OCI-LY7 (cell line): ENCODE data around the gene PLEKHF1. TPM values are rescaled to one million over a fixed set of nuclear protein-coding genes. Genes with fewer than 3 reads are reported as not detected.

Source experiments
- BruUV-seq: library from RNA; stranded (reverse); fragments of 400-500 nt; replicated peaks from 2 replicates; lab custom pipeline; 2021; lab: Mats Ljungman, UMichigan
- CTCF ChIA-PET: fragments of 300-600 bp; sonication (Branson Sonifier 250); formaldehyde crosslinking; loops from one replicate; lab custom pipeline; 2022; ENCODE audit warnings: antibody characterized with exemption; ENCODE audit not compliant: unreplicated experiment; lab: Charles Lee
- POLR2A ChIA-PET: fragments of 300-600 bp; sonication (Branson Sonifier 250); formaldehyde crosslinking; loops from one replicate; lab custom pipeline; 2022; ENCODE audit warnings: antibody characterized with exemption; lab: Charles Lee
- DNase-seq: peaks from one replicate; pipeline ENCODE4 v3.0.0-alpha.2; 2015; ENCODE audit warnings: low spot score
- H2AFZ ChIP-seq: fragments of 200-600 bp; sonication (generic), shearing (Covaris generic); 2 replicates; pipeline ENCODE4 v1.6.1; 2014; ENCODE audit warnings: mild to moderate bottlenecking, antibody characterized with exemption, low read length, moderate library complexity
- H3K27ac ChIP-seq: fragments of 200-600 bp; sonication (generic); 2 replicates; pipeline ENCODE4 v1.5.1; 2014; ENCODE audit warnings: mixed run types, low read depth, mild to moderate bottlenecking, moderate library complexity, low read length, inconsistent platforms; ENCODE audit not compliant: poor library complexity, severe bottlenecking
- H3K36me3 ChIP-seq: fragments of 200-600 bp; sonication (generic); 2 replicates; pipeline ENCODE4 v1.6.1; 2014; ENCODE audit warnings: mild to moderate bottlenecking, antibody characterized with exemption, low read length, moderate library complexity, mixed read lengths; ENCODE audit not compliant: insufficient read depth
- H3K4me1 ChIP-seq: fragments of 200-600 bp; sonication (generic); 2 replicates; pipeline ENCODE4 v1.5.1; 2014; ENCODE audit warnings: mild to moderate bottlenecking, low read length; ENCODE audit not compliant: insufficient read depth, poor library complexity, severe bottlenecking
- H3K4me2 ChIP-seq: fragments of 200-600 bp; sonication (generic); 2 replicates; pipeline ENCODE4 v1.6.1; 2014; ENCODE audit warnings: mild to moderate bottlenecking, low read length
- H3K4me3 ChIP-seq: fragments of 200-600 bp; sonication (generic); 2 replicates; pipeline ENCODE4 v1.5.1; 2014; ENCODE audit warnings: mild to moderate bottlenecking, low read depth, low read length; ENCODE audit not compliant: poor library complexity, severe bottlenecking
- H3K79me2 ChIP-seq: fragments of 200-600 bp; sonication (generic); 2 replicates; pipeline ENCODE4 v1.6.1; 2016; ENCODE audit warnings: low read depth, mild to moderate bottlenecking, low read length, moderate library complexity, mixed read lengths; ENCODE audit not compliant: insufficient read depth
- H3K9me2 ChIP-seq: fragments of 200-600 bp; sonication (generic); 2 replicates; pipeline ENCODE4 v1.6.1; 2016; ENCODE audit warnings: mild to moderate bottlenecking, low read length, mixed read lengths; ENCODE audit not compliant: insufficient read depth
- H3K9me3 ChIP-seq: fragments of 200-600 bp; sonication (generic); 2 replicates; pipeline ENCODE4 v1.6.1; 2014; ENCODE audit warnings: mild to moderate bottlenecking, mixed run types, low read length, mixed read lengths
- H4K20me1 ChIP-seq: fragments of 200-600 bp; sonication (generic); 2 replicates; pipeline ENCODE4 v1.6.1; 2014; ENCODE audit warnings: mild to moderate bottlenecking, antibody characterized with exemption, low read length, moderate library complexity, mixed read lengths; ENCODE audit not compliant: insufficient read depth
- EZH2phosphoT487 ChIP-seq: fragments of 200-600 bp; sonication (generic); IDR thresholded peaks from 2 replicates; pipeline ENCODE4 v1.6.1; 2018; ENCODE audit warnings: low read depth, borderline replicate concordance, mild to moderate bottlenecking, mixed run types, antibody characterized with exemption, low read length, moderate library complexity, mixed read lengths
- intact Hi-C: fragments of 100-400 bp; cut with micrococcal nuclease; formaldehyde crosslinking; loops from one replicate; pipeline ENCODE4 v1.10.0; 2022; ENCODE audit not compliant: unreplicated experiment
- total RNA-seq, 2 experiments: library from RNA; depleted of rRNA in 1 of 2; stranded (reverse); fragments of >200 nt in 1 of 2; shearing (Covaris generic) in 1 of 2; gene quantifications; 2 replicates each; pipeline ENCODE4 v1.2.3, GENCODE V29; 2014 to 2022
- TF ChIP-seq, protein P1 (sequence below): fragments of 200-600 bp; sonication (generic); conservative IDR thresholded peaks from 2 replicates; pipeline ENCODE4 v1.5.1; 2014; ENCODE audit warnings: mild to moderate bottlenecking, antibody characterized with exemption, low read length, moderate library complexity, mixed read lengths

The PLEKHF1 gene
- total RNA-seq, 2 experiments from 2014 or later: 5.0 to 7.0 TPM

DNA sequence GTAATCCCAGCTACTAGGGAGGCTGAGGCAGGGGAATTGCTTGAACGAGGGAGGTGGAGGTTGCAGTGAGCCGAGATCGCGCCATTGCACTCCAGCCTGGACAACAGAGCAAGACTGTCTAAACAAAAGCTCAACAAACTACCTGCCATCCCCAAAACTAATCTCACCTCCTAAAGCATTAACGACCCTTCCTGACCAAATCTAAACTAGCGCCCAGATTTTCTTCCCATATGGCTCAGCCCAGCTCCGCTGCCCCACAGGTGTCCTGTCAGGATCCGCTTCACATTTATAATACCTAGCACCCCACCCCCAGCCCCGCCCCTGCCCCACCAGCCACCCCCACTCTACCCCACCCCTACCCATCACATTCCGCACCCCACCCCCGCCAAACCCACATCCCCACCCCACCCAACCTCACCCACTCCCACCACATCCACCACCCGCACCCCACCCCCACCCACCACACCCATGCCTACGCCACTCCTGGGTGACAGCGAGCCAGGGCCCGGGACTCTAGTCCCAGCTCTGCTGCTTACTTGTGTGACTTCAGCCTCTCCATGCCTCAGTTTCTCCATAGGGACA is 49.2 kb downstream of the PLEKHF1 start:
- TF ChIP-seq, protein P1, sequence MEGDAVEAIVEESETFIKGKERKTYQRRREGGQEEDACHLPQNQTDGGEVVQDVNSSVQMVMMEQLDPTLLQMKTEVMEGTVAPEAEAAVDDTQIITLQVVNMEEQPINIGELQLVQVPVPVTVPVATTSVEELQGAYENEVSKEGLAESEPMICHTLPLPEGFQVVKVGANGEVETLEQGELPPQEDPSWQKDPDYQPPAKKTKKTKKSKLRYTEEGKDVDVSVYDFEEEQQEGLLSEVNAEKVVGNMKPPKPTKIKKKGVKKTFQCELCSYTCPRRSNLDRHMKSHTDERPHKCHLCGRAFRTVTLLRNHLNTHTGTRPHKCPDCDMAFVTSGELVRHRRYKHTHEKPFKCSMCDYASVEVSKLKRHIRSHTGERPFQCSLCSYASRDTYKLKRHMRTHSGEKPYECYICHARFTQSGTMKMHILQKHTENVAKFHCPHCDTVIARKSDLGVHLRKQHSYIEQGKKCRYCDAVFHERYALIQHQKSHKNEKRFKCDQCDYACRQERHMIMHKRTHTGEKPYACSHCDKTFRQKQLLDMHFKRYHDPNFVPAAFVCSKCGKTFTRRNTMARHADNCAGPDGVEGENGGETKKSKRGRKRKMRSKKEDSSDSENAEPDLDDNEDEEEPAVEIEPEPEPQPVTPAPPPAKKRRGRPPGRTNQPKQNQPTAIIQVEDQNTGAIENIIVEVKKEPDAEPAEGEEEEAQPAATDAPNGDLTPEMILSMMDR: no peak
- no peak for TF ChIP-seq EZH2phosphoT487
- intact Hi-C loops: no loop called here
- Histone ChIP-seq H3K9me2 (no peaks in the 10 kb centered on the region), H2AFZ (peak overlapping the region; percentile 84), H3K4me3 (peak overlapping the region; percentile 99), H3K9me3 (no peaks in the 10 kb centered on the region), H4K20me1 (no peaks in the 10 kb centered on the region; the same call in 1 of the 2 replicates), H3K36me3 (0 out of 2 replicates have a peak, but pooled peaks cover 3% of the 10 kb centered on the region), H3K4me2 (peak overlapping the region; percentile 96), H3K79me2 (peaks cover 15% of the 10 kb centered on the region), H3K27ac (peak overlapping the region; percentile 68), H3K4me1 (peaks cover 24% of the 10 kb centered on the region)
- ChIA-PET POLR2A (interaction anchor here (0.5 to 4.1 kb wide), 5 partner anchors 68 to 752 kb away, joined by 3 to 21 read pairs (median 4); partner anchors contain the start of gene POP4), CTCF (no interaction called here)
- no peak for DNase-seq
- no TSS peak for BruUV-seq

- Histone ChIP-seq H3K9me3 (no peaks in the 10 kb centered on the region), H3K4me3 (peak within 1 kb of the TSS; percentile 99), H3K36me3 (0 out of 2 replicates have a peak, but pooled peaks cover 3% of the 10 kb centered on the region), H3K79me2 (peaks cover 15% of the 10 kb centered on the region), H3K9me2 (no peaks in the 10 kb centered on the region), H4K20me1 (no peaks in the 10 kb centered on the region; the same call in 1 of the 2 replicates), H2AFZ (peak within 1 kb of the TSS; percentile 84), H3K4me2 (peak within 1 kb of the TSS; percentile 96), H3K27ac (peak within 1 kb of the TSS; percentile 68), H3K4me1 (peaks cover 24% of the 10 kb centered on the region)
- TF ChIP-seq, protein P1: no peak
- TF ChIP-seq EZH2phosphoT487: no peak
- ChIA-PET CTCF (interaction anchor here (1.7 kb wide), 1 partner anchor 21 kb away, joined by 4 read pairs; no protein-coding TSS in a partner anchor), POLR2A (interaction anchor here (0.5 to 4.1 kb wide), 5 partner anchors 68 to 751 kb away, joined by 3 to 21 read pairs (median 4); partner anchors contain the start of gene POP4)
- intact Hi-C loops: no loop called here
- peak; percentile 82 for DNase-seq
- BruUV-seq: no TSS peak
Measured at GRCh38 chr19:29714953-29715700, 49.9 kb downstream of the PLEKHF1 start, which contains the start of gene C19orf12. C19orf12 (minus strand) TSS chr19:29715261; CDS start chr19:29708413, 6,848 bp downstream.
